K562 (cell line): Measurements from ENCODE around the gene CSDE1. TPM values are rescaled to one million over a fixed set of nuclear protein-coding genes. Genes with fewer than 3 reads are reported as not detected.

Experiments used
- CCNT2 ChIP-seq: IDR thresholded peaks from 2 replicates; pipeline ENCODE4 v1.6.1; 2011; ENCODE audit warnings: borderline replicate concordance, low read depth, mild to moderate bottlenecking, moderate library complexity, mixed read lengths, low read length; ENCODE audit not compliant: insufficient read length; ENCODE audit errors: extremely low read depth
- KHSRP ChIP-seq: fragments of 450-650 bp; IDR thresholded peaks from 2 replicates; pipeline ENCODE4 v1.6.1; 2017
- POLR3G ChIP-seq: IDR thresholded peaks from 2 replicates; pipeline ENCODE4 v1.6.1; 2011; ENCODE audit not compliant: insufficient read length, insufficient replicate concordance; ENCODE audit errors: extremely low read depth
- polyA plus RNA-seq, 8 experiments: library from polyadenylated mRNA; depleted of rRNA in 4 of 8; stranded (reverse) in 5 of 8; unstranded in 3 of 8; fragments of >200 nt; fragmentation: Nextera tagmentation in 2 of 8; fragmentation: Illumina TruSeq in 1 of 8; extraction: Ambion mirVana in 2 of 8; extraction: Trizol in 1 of 8; gene quantifications; 2 replicates each; pipeline versions ENCODE4 v1.2.1 to v1.2.3, GENCODE V29; 2011 to 2014; ENCODE audit warnings: inconsistent platforms in 1 of 8, missing spikeins in 1 of 8
- total RNA-seq, 7 experiments: library from RNA; depleted of rRNA in 6 of 7; stranded (reverse); fragments of >200 nt in 6 of 7; fragmentation: Illumina TruSeq in 2 of 7; extraction: Trizol in 2 of 7; gene quantifications; 2 replicates each; pipeline versions ENCODE4 v1.2.1 to v1.2.3, GENCODE V29; 2011 to 2021; ENCODE audit warnings: low replicate concordance in 1 of 7
- TF ChIP-seq, protein P1 (sequence below): IDR thresholded peaks from 2 replicates; pipeline ENCODE4 v1.6.1; 2016; ENCODE audit warnings: missing genetic modification characterization, missing compliant biosample characterization
- TF ChIP-seq, protein P2 (sequence below): fragments of 250-450 bp; sonication (Bioruptor Pico); IDR thresholded peaks from 2 replicates; pipeline ENCODE4 v1.8.0; 2021; ENCODE audit warnings: moderate library complexity, mild to moderate bottlenecking, inconsistent platforms
- TF ChIP-seq, protein P3 (sequence below): IDR thresholded peaks from 2 replicates; pipeline ENCODE4 v1.6.1; 2014; ENCODE audit warnings: antibody characterized with exemption

Gene CSDE1
- total and polyA plus RNA-seq, 9 of the 15 experiments (the other 6 are each of a cell fraction or from before 2014, with no cell fraction given): 174 to 538 (median 403) TPM

DNA sequence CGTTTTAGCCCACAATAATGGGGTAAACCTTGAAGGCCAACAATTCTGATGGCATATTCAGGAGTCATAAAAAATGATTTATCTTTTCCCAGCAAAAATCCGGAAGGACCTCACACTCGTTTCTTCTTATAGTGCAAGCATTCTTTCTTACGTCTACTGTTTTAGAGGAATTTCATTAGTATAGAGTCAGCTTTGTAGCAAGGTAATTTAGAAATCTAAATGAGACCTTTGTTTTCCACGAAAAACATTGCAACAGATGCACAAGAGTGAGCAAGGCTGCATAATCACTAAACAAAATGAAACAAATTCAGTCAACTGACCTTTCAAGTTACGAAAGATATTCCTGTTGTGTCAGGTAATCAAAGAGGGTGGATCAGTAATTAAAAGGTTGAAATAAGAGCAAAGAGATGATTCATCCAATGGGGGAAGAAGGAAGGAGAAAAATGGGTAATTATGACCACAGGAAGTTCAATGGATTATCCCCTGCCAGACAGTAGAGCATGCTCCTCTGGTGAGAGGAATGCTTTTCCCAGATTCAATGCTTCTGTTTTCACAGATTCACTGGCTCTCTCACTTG is 560 bp upstream of the CSDE1 start (continued):
- TF ChIP-seq, protein P1, sequence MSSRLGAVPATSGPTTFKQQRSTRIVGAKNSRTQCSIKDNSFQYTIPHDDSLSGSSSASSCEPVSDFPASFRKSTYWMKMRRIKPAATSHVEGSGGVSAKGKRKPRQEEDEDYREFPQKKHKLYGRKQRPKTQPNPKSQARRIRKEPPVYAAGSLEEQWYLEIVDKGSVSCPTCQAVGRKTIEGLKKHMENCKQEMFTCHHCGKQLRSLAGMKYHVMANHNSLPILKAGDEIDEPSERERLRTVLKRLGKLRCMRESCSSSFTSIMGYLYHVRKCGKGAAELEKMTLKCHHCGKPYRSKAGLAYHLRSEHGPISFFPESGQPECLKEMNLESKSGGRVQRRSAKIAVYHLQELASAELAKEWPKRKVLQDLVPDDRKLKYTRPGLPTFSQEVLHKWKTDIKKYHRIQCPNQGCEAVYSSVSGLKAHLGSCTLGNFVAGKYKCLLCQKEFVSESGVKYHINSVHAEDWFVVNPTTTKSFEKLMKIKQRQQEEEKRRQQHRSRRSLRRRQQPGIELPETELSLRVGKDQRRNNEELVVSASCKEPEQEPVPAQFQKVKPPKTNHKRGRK (tag): peak; percentile 60; the same call in 1 of the 2 replicates
- TF ChIP-seq CCNT2: no peak
- no peak for TF ChIP-seq KHSRP
- TF ChIP-seq, protein P2, sequence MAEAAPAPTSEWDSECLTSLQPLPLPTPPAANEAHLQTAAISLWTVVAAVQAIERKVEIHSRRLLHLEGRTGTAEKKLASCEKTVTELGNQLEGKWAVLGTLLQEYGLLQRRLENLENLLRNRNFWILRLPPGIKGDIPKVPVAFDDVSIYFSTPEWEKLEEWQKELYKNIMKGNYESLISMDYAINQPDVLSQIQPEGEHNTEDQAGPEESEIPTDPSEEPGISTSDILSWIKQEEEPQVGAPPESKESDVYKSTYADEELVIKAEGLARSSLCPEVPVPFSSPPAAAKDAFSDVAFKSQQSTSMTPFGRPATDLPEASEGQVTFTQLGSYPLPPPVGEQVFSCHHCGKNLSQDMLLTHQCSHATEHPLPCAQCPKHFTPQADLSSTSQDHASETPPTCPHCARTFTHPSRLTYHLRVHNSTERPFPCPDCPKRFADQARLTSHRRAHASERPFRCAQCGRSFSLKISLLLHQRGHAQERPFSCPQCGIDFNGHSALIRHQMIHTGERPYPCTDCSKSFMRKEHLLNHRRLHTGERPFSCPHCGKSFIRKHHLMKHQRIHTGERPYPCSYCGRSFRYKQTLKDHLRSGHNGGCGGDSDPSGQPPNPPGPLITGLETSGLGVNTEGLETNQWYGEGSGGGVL (CRISPR knock-in tag): no peak
- TF ChIP-seq, protein P3, sequence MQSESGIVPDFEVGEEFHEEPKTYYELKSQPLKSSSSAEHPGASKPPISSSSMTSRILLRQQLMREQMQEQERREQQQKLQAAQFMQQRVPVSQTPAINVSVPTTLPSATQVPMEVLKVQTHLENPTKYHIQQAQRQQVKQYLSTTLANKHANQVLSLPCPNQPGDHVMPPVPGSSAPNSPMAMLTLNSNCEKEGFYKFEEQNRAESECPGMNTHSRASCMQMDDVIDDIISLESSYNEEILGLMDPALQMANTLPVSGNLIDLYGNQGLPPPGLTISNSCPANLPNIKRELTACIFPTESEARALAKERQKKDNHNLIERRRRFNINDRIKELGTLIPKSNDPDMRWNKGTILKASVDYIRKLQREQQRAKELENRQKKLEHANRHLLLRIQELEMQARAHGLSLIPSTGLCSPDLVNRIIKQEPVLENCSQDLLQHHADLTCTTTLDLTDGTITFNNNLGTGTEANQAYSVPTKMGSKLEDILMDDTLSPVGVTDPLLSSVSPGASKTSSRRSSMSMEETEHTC: no peak
- TF ChIP-seq POLR3G: no peak
